ENCODE measurements around the gene SLC10A6. TPM values are rescaled to one million over a fixed set of nuclear protein-coding genes. Genes with fewer than 3 reads are reported as not detected.
"Not testable (repeated sequence)": the region's sequence is repeated elsewhere in the genome, so short reads cannot be mapped to it uniquely, and the experiment has no call there.

Gene SLC10A6
- total RNA-seq, 1 donor from 2014 or later: not detected

DNA sequence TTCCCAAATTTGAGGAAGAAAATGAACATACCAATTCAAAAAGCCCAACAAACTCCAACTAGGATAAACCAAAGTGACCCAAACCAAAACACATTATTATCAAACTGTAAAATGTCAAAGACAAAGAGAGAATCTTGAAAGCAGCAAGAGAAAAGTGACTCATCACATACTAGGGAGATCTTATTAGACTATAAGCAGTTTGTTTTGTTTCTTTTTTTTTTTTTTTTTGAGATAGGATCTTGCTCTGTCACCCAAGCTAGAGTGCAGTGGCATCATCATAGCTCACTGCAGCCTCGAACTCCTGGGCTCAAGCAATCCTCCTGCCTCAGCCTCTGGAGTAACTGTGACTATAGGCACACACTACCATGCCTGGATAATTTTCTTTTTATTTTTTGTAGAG is 30.5 kb upstream of the SLC10A6 start:
- no peaks in the 10 kb centered on the region for H3K36me3 Mint-ChIP-seq (ENCODE audit: low read depth, unreplicated experiment)
- DNase-seq (ENCODE audit: low spot score): no peak
- H3K4me1 Mint-ChIP-seq (ENCODE audit: unreplicated experiment): no peaks in the 10 kb centered on the region
- no peak overlapping the region for H3K4me3 Mint-ChIP-seq (ENCODE audit: unreplicated experiment)
- H3K27me3 Mint-ChIP-seq (ENCODE audit: unreplicated experiment): no peaks in the 10 kb centered on the region
- TF ChIP-seq, protein P1, sequence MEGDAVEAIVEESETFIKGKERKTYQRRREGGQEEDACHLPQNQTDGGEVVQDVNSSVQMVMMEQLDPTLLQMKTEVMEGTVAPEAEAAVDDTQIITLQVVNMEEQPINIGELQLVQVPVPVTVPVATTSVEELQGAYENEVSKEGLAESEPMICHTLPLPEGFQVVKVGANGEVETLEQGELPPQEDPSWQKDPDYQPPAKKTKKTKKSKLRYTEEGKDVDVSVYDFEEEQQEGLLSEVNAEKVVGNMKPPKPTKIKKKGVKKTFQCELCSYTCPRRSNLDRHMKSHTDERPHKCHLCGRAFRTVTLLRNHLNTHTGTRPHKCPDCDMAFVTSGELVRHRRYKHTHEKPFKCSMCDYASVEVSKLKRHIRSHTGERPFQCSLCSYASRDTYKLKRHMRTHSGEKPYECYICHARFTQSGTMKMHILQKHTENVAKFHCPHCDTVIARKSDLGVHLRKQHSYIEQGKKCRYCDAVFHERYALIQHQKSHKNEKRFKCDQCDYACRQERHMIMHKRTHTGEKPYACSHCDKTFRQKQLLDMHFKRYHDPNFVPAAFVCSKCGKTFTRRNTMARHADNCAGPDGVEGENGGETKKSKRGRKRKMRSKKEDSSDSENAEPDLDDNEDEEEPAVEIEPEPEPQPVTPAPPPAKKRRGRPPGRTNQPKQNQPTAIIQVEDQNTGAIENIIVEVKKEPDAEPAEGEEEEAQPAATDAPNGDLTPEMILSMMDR (IDR thresholded peaks at IDR 0.05; ENCODE audit: unreplicated experiment): no peak
- H3K27ac Mint-ChIP-seq (ENCODE audit: unreplicated experiment): no peak overlapping the region
- peaks cover 5% of the 10 kb centered on the region for H3K9me3 Mint-ChIP-seq (ENCODE audit: unreplicated experiment)

DNA sequence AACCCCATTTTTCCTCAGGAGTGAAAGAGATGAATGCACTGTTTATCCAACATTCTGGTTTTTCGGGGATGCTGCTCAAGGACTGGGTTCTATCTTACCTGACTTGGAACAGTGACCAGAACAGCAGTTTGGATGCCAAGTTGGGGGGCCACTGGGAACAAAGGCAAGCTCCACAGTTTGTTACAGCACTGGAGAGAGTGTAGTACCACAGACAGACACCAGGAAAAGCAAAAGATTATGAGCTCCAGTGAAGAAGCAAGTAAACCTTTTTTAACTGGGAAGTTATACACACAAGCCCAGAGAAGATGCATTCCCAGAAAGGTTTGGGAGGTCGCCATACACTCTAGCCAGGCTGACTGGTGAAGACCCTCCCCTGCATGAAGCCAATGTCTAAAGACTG is 29.5 kb upstream of the SLC10A6 start:
- Mint-ChIP-seq H3K27ac (ENCODE audit: unreplicated experiment) (no peak overlapping the region), H3K9me3 (ENCODE audit: unreplicated experiment) (peaks cover 5% of the 10 kb centered on the region), H3K4me3 (ENCODE audit: unreplicated experiment) (no peak overlapping the region), H3K4me1 (ENCODE audit: unreplicated experiment) (no peaks in the 10 kb centered on the region), H3K27me3 (ENCODE audit: unreplicated experiment) (no peaks in the 10 kb centered on the region), H3K36me3 (ENCODE audit: low read depth, unreplicated experiment) (no peaks in the 10 kb centered on the region)
- TF ChIP-seq, protein P1 (IDR thresholded peaks at IDR 0.05; ENCODE audit: unreplicated experiment): peak; percentile 32
- no peak for DNase-seq (ENCODE audit: low spot score)

DNA sequence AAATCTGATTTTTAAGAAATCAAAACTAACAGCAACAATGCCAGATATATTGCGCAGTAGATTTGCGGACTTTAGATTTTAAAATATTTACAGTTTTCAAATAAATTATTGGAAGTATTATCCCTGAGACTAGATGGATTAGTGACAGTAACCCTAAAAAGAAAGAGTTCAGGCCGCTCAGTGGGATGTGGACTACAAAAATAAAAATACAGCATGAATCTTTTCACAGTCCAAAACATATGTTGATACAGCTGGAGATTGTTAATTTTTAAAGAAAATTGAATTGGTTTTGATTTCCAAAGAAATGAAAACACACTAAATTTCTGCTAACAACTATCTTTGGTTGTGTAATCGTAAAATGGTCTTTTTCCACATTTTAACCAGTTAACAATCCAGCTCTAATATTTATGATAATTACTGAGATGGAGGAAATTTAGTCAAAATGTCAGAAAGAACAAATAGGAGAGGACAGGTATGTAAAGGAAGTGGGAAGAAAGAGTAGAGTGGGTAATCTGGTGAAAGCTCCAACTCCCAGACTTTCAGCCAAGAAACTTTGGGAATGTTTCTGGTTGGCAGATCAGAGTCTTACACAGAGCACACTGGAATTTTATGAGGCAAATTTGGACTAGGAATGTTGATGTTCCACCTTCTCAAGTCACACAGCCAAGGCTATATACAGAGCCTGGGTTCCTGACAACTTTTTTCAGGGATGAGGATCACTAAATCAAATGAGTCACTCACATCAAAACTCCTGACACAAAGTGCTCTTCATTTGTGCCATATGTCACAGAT is 27.9 kb upstream of the SLC10A6 start:
- Mint-ChIP-seq H3K4me3 (ENCODE audit: unreplicated experiment) (no peak overlapping the region), H3K36me3 (ENCODE audit: low read depth, unreplicated experiment) (no peaks in the 10 kb centered on the region), H3K27me3 (ENCODE audit: unreplicated experiment) (no peaks in the 10 kb centered on the region), H3K9me3 (ENCODE audit: unreplicated experiment) (peaks cover 5% of the 10 kb centered on the region), H3K4me1 (ENCODE audit: unreplicated experiment) (no peaks in the 10 kb centered on the region), H3K27ac (ENCODE audit: unreplicated experiment) (no peak overlapping the region)
- TF ChIP-seq, protein P1 (IDR thresholded peaks at IDR 0.05; ENCODE audit: unreplicated experiment): no peak
- DNase-seq (ENCODE audit: low spot score): no peak

GRCh38 chr4:86875436-86875835 is 26.3 kb upstream of the SLC10A6 start:
- not testable (repeated sequence) for H3K36me3 Mint-ChIP-seq (ENCODE audit: low read depth, unreplicated experiment); DNase-seq (ENCODE audit: low spot score); H3K4me3 Mint-ChIP-seq (ENCODE audit: unreplicated experiment); H3K27me3 Mint-ChIP-seq (ENCODE audit: unreplicated experiment); H3K9me3 Mint-ChIP-seq (ENCODE audit: unreplicated experiment); H3K27ac Mint-ChIP-seq (ENCODE audit: unreplicated experiment); H3K4me1 Mint-ChIP-seq (ENCODE audit: unreplicated experiment)

DNA sequence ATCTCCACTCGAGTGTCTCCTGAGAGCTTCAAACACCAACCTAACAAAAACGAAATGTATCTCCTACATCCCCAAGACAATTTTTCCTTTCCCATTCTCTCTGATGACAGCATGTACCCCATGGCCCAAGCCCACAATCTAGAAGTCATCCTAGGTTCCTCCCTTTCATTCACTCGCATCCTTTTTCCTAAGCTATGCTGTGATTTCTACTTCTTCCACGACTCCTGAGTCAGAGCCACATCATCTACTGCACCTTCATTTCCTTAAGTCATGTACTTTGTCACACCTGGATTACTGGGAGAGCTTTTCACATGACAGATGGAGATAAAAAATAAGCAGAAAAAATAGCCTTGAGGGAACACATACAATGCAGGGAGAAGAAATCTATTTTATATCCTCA is 23.0 kb upstream of the SLC10A6 start:
- no peak overlapping the region for H3K4me3 Mint-ChIP-seq (ENCODE audit: unreplicated experiment)
- H3K9me3 Mint-ChIP-seq (ENCODE audit: unreplicated experiment): no peaks in the 10 kb centered on the region
- H3K36me3 Mint-ChIP-seq (ENCODE audit: low read depth, unreplicated experiment): no peaks in the 10 kb centered on the region
- no peak for DNase-seq (ENCODE audit: low spot score)
- H3K4me1 Mint-ChIP-seq (ENCODE audit: unreplicated experiment): no peaks in the 10 kb centered on the region
- TF ChIP-seq, protein P1 (IDR thresholded peaks at IDR 0.05; ENCODE audit: unreplicated experiment): no peak
- H3K27ac Mint-ChIP-seq (ENCODE audit: unreplicated experiment): no peak overlapping the region
- H3K27me3 Mint-ChIP-seq (ENCODE audit: unreplicated experiment): peaks cover 1% of the 10 kb centered on the region

Data from endothelial cell (in vitro differentiated cells).